Measurements from ENCODE around the gene TUBA1C.
A peak's percentile ranks its signal among the peaks of the same experiment; 100 is the strongest.

Gene TUBA1C

GRCh38 chr12:49260571-49261363, 4.1 kb upstream of the TUBA1C start:
- H3K4me3 ChIP-seq (ENCODE audit: low read length), result no peak overlapping the region
- no peak overlapping the region for H3K4me2 ChIP-seq (ENCODE audit: low read depth, low read length)
- H3K27ac ChIP-seq (ENCODE audit: low read length), result no peak overlapping the region
- H3K36me3 ChIP-seq (replicated peaks; ENCODE audit: insufficient read depth, low read length), result no peaks in the 10 kb centered on the region
- H3K4me1 ChIP-seq (ENCODE audit: low read length), result peaks cover 7% of the 10 kb centered on the region
- no peaks in the 10 kb centered on the region for H3K9me2 ChIP-seq (replicated peaks; ENCODE audit: insufficient read depth, low read length)
- peaks cover 16% of the 10 kb centered on the region for H3K79me2 ChIP-seq (ENCODE audit: low read length)
- H2AFZ ChIP-seq (ENCODE audit: low read length), result no peak overlapping the region
- no peak for DNase-seq
- no peaks in the 10 kb centered on the region for H3K27me3 ChIP-seq (replicated peaks; ENCODE audit: insufficient read depth, low read length)
- TF ChIP-seq EZH2 (optimal IDR thresholded peaks at IDR 0.05; ENCODE audit: low read depth, low read length) (no peak), CTCF (IDR thresholded peaks at IDR 0.05; ENCODE audit: low read length) (no peak), EZH2phosphoT487 (IDR thresholded peaks at IDR 0.05; ENCODE audit: low read length) (no peak)
- H4K20me1 ChIP-seq (ENCODE audit: insufficient read depth, low read length), result no peaks in the 10 kb centered on the region
- no peaks in the 10 kb centered on the region for H3K9me3 ChIP-seq (replicated peaks; ENCODE audit: insufficient read depth, low read length)
- H3F3A ChIP-seq (ENCODE audit: insufficient read depth, low read length), result peaks cover 12% of the 10 kb centered on the region
- no peak overlapping the region for H3K9ac ChIP-seq (ENCODE audit: low read length)

- Histone ChIP-seq H3F3A (ENCODE audit: insufficient read depth, low read length) (peaks cover 14% of the 10 kb centered on the region), H3K36me3 (replicated peaks; ENCODE audit: insufficient read depth, low read length) (no peaks in the 10 kb centered on the region), H3K9me2 (replicated peaks; ENCODE audit: insufficient read depth, low read length) (no peaks in the 10 kb centered on the region), H3K9me3 (replicated peaks; ENCODE audit: insufficient read depth, low read length) (no peaks in the 10 kb centered on the region), H3K4me1 (ENCODE audit: low read length) (peaks cover 11% of the 10 kb centered on the region), H3K9ac (ENCODE audit: low read length) (no peak overlapping the region), H3K27ac (ENCODE audit: low read length) (no peak overlapping the region), H3K79me2 (ENCODE audit: low read length) (peaks cover 25% of the 10 kb centered on the region), H3K4me3 (ENCODE audit: low read length) (no peak overlapping the region), H2AFZ (ENCODE audit: low read length) (no peak overlapping the region), H3K27me3 (replicated peaks; ENCODE audit: insufficient read depth, low read length) (no peaks in the 10 kb centered on the region), H4K20me1 (ENCODE audit: insufficient read depth, low read length) (0 out of 2 replicates have a peak, but pooled peaks cover 3% of the 10 kb centered on the region), H3K4me2 (ENCODE audit: low read depth, low read length) (no peak overlapping the region)
- TF ChIP-seq EZH2phosphoT487 (IDR thresholded peaks at IDR 0.05; ENCODE audit: low read length), result no peak
- no peak for TF ChIP-seq EZH2 (optimal IDR thresholded peaks at IDR 0.05; ENCODE audit: low read depth, low read length)
- TF ChIP-seq CTCF (IDR thresholded peaks at IDR 0.05; ENCODE audit: low read length), result no peak
- no peak for DNase-seq
Measured at GRCh38 chr12:49261721-49262120, 3.2 kb upstream of the TUBA1C start.

- no peaks in the 10 kb centered on the region for H3K9me3 ChIP-seq (replicated peaks; ENCODE audit: insufficient read depth, low read length)
- no peaks in the 10 kb centered on the region for H3K27me3 ChIP-seq (replicated peaks; ENCODE audit: insufficient read depth, low read length)
- H3K4me2 ChIP-seq (ENCODE audit: low read depth, low read length), result peak overlapping the region; percentile 62; the same call in 1 of the 2 replicates
- H3K36me3 ChIP-seq (replicated peaks; ENCODE audit: insufficient read depth, low read length), result 0 out of 2 replicates have a peak, but pooled peaks cover 3% of the 10 kb centered on the region
- H3K4me3 ChIP-seq (ENCODE audit: low read length), result no peak overlapping the region
- H4K20me1 ChIP-seq (ENCODE audit: insufficient read depth, low read length), result peaks cover 5% of the 10 kb centered on the region; the same call in 1 of the 2 replicates
- no peak for DNase-seq
- H3K9ac ChIP-seq (ENCODE audit: low read length), result no peak overlapping the region
- H2AFZ ChIP-seq (ENCODE audit: low read length), result no peak overlapping the region
- TF ChIP-seq EZH2phosphoT487 (IDR thresholded peaks at IDR 0.05; ENCODE audit: low read length) (no peak), EZH2 (optimal IDR thresholded peaks at IDR 0.05; ENCODE audit: low read depth, low read length) (no peak), CTCF (IDR thresholded peaks at IDR 0.05; ENCODE audit: low read length) (no peak)
- H3K79me2 ChIP-seq (ENCODE audit: low read length), result peaks cover 41% of the 10 kb centered on the region
- H3K4me1 ChIP-seq (ENCODE audit: low read length), result peaks cover 14% of the 10 kb centered on the region
- peaks cover 18% of the 10 kb centered on the region for H3F3A ChIP-seq (ENCODE audit: insufficient read depth, low read length)
- no peak overlapping the region for H3K27ac ChIP-seq (ENCODE audit: low read length)
- no peaks in the 10 kb centered on the region for H3K9me2 ChIP-seq (replicated peaks; ENCODE audit: insufficient read depth, low read length)
Measured at GRCh38 chr12:49263400-49263763, 1.5 kb upstream of the TUBA1C start.
